Nephron (organoid): ENCODE measurements around the gene PMM2.

Experiments
- H3K27ac Mint-ChIP-seq, 3 experiments: 2 replicates each; pipeline ENCODE4 v1.8.0; 2020; ENCODE audit warnings: mixed read lengths in 3 of 3, mild to moderate bottlenecking in 2 of 3, moderate library complexity in 1 of 3
- H3K27me3 Mint-ChIP-seq: 2 replicates; pipeline ENCODE4 v1.8.0; 2021; ENCODE audit warnings: low read depth, mild to moderate bottlenecking, moderate library complexity, mixed read lengths
- H3K36me3 Mint-ChIP-seq: 2 replicates; pipeline ENCODE4 v1.8.0; 2020; ENCODE audit warnings: low read depth, mixed read lengths
- H3K4me1 Mint-ChIP-seq: 2 replicates; pipeline ENCODE4 v1.8.0; 2020; ENCODE audit warnings: mixed read lengths
- H3K4me3 Mint-ChIP-seq, 3 experiments: 2 replicates each; pipeline ENCODE4 v1.8.0; 2020; ENCODE audit warnings: mild to moderate bottlenecking in 3 of 3, mixed read lengths in 3 of 3, moderate library complexity in 2 of 3
- H3K9me3 Mint-ChIP-seq: 2 replicates; pipeline ENCODE4 v1.8.0; 2020; ENCODE audit warnings: mixed read lengths
- TF ChIP-seq, protein P1 (sequence below), 3 experiments: fragments of 200-600 bp; sonication (generic); IDR thresholded peaks; one replicate each; pipeline ENCODE4 v1.5.0; 2021; ENCODE audit warnings: antibody characterized with exemption in 3 of 3; ENCODE audit not compliant: unreplicated experiment in 3 of 3

PMM2 gene

DNA sequence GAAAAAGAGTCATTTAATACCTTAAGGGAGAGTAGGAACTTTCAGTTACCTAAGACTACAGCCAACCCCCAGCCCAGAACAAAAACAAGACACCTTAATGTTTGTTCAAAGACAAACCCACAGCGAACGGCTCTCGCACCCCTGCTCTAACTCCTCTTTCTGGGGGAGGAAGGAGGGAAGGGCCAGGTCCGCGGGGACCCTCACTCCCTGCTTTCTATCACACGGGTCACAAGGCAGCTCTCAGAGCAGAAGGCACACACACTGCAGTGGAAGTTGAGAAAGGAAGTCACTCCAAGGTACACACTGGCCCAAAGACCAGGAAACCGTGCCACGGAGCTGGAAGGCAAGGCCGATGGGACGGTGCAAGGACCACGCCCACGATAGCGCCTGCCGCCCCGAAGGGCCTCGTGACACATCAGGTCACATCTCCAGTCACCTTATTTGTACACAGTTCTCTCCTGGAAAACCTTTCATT, 94.5 kb downstream of the PMM2 start:
- no peaks in the 10 kb centered on the region for H3K9me3 Mint-ChIP-seq
- peak overlapping the region in 1 of 3 experiments; percentile 56 for H3K27ac Mint-ChIP-seq
- H3K27me3 Mint-ChIP-seq = no peaks in the 10 kb centered on the region
- H3K4me1 Mint-ChIP-seq = peaks cover 15% of the 10 kb centered on the region
- H3K4me3 Mint-ChIP-seq = no peak overlapping the region
- TF ChIP-seq, protein P1, sequence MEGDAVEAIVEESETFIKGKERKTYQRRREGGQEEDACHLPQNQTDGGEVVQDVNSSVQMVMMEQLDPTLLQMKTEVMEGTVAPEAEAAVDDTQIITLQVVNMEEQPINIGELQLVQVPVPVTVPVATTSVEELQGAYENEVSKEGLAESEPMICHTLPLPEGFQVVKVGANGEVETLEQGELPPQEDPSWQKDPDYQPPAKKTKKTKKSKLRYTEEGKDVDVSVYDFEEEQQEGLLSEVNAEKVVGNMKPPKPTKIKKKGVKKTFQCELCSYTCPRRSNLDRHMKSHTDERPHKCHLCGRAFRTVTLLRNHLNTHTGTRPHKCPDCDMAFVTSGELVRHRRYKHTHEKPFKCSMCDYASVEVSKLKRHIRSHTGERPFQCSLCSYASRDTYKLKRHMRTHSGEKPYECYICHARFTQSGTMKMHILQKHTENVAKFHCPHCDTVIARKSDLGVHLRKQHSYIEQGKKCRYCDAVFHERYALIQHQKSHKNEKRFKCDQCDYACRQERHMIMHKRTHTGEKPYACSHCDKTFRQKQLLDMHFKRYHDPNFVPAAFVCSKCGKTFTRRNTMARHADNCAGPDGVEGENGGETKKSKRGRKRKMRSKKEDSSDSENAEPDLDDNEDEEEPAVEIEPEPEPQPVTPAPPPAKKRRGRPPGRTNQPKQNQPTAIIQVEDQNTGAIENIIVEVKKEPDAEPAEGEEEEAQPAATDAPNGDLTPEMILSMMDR (IDR thresholded peaks at IDR 0.05; ENCODE audit: unreplicated experiment in 3 of 3) = no peak
- H3K36me3 Mint-ChIP-seq = peaks cover 65% of the 10 kb centered on the region

DNA sequence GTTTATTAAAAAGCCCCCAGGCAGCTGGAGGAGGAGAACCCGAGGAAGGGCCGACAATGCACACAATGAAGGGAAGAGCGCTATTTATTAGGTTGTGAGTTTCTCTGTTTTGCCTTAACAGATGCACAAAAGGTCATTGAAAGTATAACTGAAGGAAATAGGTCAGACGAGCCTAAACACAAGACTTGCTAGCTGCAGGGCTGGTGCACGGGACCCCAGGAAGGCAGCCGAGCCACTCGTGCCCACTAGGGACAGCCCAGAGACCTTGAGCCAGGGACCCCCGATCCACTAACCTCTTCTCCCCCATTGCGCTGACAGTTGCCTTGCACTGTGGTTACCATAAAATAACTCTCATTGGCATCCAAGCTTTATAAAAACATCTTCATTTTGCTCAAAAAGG, 95.8 kb downstream of the PMM2 start:
- H3K27ac Mint-ChIP-seq = peak overlapping the region in 1 of 3 experiments; percentile 1
- no peaks in the 10 kb centered on the region for H3K27me3 Mint-ChIP-seq
- H3K36me3 Mint-ChIP-seq = peaks cover 70% of the 10 kb centered on the region
- peaks cover 15% of the 10 kb centered on the region for H3K4me1 Mint-ChIP-seq
- TF ChIP-seq, protein P1 (IDR thresholded peaks at IDR 0.05; ENCODE audit: unreplicated experiment in 3 of 3) = no peak
- no peaks in the 10 kb centered on the region for H3K9me3 Mint-ChIP-seq
- H3K4me3 Mint-ChIP-seq = no peak overlapping the region

DNA sequence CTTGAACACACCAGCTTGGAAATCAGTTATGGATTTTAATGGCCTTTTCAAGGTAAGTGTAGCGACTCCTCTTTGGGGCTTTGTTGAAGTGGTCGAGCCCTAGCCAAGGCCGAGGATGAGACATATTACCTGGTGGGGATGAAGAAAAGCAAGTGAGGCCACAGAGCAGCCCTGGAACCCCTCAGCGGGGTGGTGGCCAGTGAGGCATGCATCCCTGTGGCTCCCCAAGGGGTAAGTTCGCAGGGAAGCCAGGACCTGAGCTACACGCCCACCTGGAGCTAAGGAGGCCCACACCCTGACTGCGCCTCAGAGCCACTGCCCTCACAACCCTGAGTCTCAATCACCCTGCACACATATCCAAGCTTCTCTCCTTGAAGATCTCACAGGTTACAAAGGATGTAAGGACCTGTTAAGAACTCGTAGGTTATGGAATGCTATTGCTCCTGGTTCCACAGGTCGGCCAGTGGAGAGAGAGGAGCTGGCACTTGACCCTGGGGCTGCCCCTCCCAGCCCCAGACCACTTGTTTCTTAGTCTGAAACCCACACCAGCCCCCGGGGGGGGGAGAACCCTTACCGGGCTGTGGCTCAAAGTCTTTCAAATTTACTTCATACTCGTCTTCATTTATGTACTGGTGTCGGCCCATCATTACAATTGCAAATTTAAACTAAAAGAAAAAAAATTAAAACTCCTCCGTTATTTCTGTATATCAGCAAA, 96.5 kb downstream of the PMM2 start:
- Mint-ChIP-seq H3K4me3 (no peak overlapping the region), H3K27ac (no peak overlapping the region), H3K9me3 (no peaks in the 10 kb centered on the region), H3K27me3 (no peaks in the 10 kb centered on the region), H3K36me3 (peaks cover 75% of the 10 kb centered on the region), H3K4me1 (peaks cover 15% of the 10 kb centered on the region)
- TF ChIP-seq, protein P1 (IDR thresholded peaks at IDR 0.05; ENCODE audit: unreplicated experiment in 3 of 3) = no peak

DNA sequence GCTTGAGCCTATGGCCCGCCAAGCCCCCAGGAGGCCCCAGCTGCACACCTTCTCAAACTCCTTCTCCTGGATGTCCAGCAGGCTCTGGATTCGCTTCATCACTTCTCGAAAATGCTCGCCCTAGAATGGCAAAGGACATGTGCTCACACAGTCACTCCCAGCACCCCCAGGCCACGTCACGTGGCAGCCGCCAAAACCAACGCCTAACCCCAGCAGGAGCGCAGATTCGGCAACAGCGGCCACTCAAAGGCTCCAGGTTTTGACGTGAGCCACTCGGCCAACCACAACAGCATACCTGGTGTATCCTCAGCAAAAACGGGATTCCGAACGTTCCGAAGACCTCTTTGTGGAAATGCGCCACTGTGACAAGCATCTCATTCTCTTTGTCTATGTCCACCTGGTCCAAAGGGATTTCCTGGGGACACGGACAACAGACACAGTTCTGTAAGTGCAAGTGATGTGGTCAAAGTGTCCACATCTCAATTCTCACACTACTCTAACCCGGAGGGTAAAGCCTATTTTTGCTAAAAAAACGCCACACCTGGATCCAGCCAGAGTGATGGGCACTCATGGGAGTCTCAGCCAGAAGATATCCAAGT, 97.2 kb downstream of the PMM2 start:
- Mint-ChIP-seq H3K9me3 (no peaks in the 10 kb centered on the region), H3K27ac (no peak overlapping the region), H3K27me3 (no peaks in the 10 kb centered on the region), H3K4me3 (no peak overlapping the region), H3K36me3 (peaks cover 82% of the 10 kb centered on the region), H3K4me1 (peaks cover 15% of the 10 kb centered on the region)
- TF ChIP-seq, protein P1 (IDR thresholded peaks at IDR 0.05; ENCODE audit: unreplicated experiment in 3 of 3) = no peak

DNA sequence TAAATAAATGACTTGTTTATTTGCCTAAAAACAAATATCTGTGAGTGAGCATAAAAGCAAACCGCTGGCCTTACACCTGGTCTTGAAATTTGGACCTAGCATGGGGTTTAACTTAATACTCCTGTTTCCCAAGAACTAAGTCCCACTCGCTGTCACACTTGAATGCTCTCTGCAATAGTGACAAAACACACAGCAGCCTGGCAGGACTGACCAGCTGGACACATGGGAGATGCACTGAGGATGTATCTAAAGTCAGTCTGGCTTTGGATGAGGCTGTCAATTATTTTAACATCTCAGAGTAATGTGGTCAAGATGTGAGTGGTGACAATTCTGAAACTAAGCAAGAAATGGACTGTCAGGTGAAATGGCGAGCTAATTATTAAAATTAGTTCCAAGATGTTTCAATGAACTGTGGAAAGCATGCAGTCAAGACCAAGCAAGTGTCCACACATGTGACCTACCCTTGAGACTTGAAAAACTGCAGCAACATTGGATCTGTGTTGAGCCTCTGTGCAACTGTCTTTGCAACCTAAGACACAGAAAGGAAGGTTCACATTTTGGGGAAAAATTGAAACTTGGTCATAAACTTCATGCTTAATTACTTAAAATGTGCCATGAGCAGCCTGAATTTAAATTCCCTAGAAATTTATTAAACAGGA, 101.2 kb downstream of the PMM2 start:
- TF ChIP-seq, protein P1 (IDR thresholded peaks at IDR 0.05; ENCODE audit: unreplicated experiment in 3 of 3) = no peak
- Mint-ChIP-seq H3K4me1 (no peaks in the 10 kb centered on the region), H3K9me3 (no peaks in the 10 kb centered on the region), H3K27me3 (no peaks in the 10 kb centered on the region), H3K27ac (no peak overlapping the region), H3K36me3 (peaks cover 85% of the 10 kb centered on the region), H3K4me3 (no peak overlapping the region)
